GM12878 (cell line): ENCODE results near the gene QPRT. TPM values are rescaled to one million over a fixed set of nuclear protein-coding genes. Genes with fewer than 3 reads are reported as not detected.

ENCODE experiments used
- BACH1 ChIP-seq: fragments of 450-650 bp; IDR thresholded peaks from 2 replicates; pipeline ENCODE4 v1.6.1; 2017; ENCODE audit warnings: mild to moderate bottlenecking, borderline replicate concordance
- CHD1 ChIP-seq: IDR thresholded peaks from 2 replicates; pipeline ENCODE4 v1.6.1; 2012; ENCODE audit warnings: low read depth, low read length, improper control_type of control experiment
- CREB1 ChIP-seq: IDR thresholded peaks from 2 replicates; pipeline ENCODE4 v1.6.1; 2012; ENCODE audit warnings: low read depth, mild to moderate bottlenecking, inconsistent platforms
- EP300 ChIP-seq, 2 experiments: fragments of 150-350 bp in 1 of 2; IDR thresholded peaks; 2 replicates each; pipeline ENCODE4 v1.6.1; 2011 to 2012; ENCODE audit warnings: low read depth in 2 of 2, low read length in 2 of 2, borderline replicate concordance in 1 of 2, improper control_type of control experiment in 1 of 2, inconsistent platforms in 1 of 2; ENCODE audit not compliant: control insufficient read depth in 1 of 2
- GATAD2B ChIP-seq: fragments of 450-650 bp; conservative IDR thresholded peaks from 2 replicates; pipeline ENCODE4 v1.6.1; 2017; ENCODE audit warnings: low read depth, mild to moderate bottlenecking, moderate library complexity
- IKZF1 ChIP-seq: fragments of 450-650 bp; conservative IDR thresholded peaks from 2 replicates; pipeline ENCODE4 v1.6.1; 2017; ENCODE audit warnings: antibody characterized with exemption, mild to moderate bottlenecking
- IKZF2 ChIP-seq, 2 experiments: fragments of 450-650 bp; IDR thresholded peaks; 2 replicates each; pipeline ENCODE4 v1.6.1; 2017; ENCODE audit warnings: mild to moderate bottlenecking in 2 of 2, moderate library complexity in 2 of 2
- KAT2A ChIP-seq: conservative IDR thresholded peaks from 2 replicates; pipeline ENCODE4 v1.6.1; 2011; ENCODE audit warnings: low read depth, low read length; ENCODE audit not compliant: control insufficient read depth
- LARP7 ChIP-seq: fragments of 450-650 bp; IDR thresholded peaks from 2 replicates; pipeline ENCODE4 v1.6.1; 2017; ENCODE audit warnings: mild to moderate bottlenecking
- NFIC ChIP-seq: IDR thresholded peaks from 2 replicates; pipeline ENCODE4 v1.6.1; 2012; ENCODE audit warnings: low read depth, mild to moderate bottlenecking, inconsistent platforms, low read length, moderate library complexity
- NFYA ChIP-seq: IDR thresholded peaks from 2 replicates; pipeline ENCODE4 v1.6.1; 2011; ENCODE audit warnings: low read depth, mild to moderate bottlenecking, low read length, improper control_type of control experiment, borderline replicate concordance
- NR2F1 ChIP-seq: fragments of 450-650 bp; conservative IDR thresholded peaks from 2 replicates; pipeline ENCODE4 v1.6.1; 2017; ENCODE audit warnings: mild to moderate bottlenecking
- NRF1 ChIP-seq: conservative IDR thresholded peaks from 2 replicates; pipeline ENCODE4 v1.6.1; 2011; ENCODE audit warnings: mild to moderate bottlenecking, low read depth, low read length, improper control_type of control experiment
- RBBP5 ChIP-seq: fragments of 200-600 bp; sonication (generic); conservative IDR thresholded peaks from 2 replicates; pipeline ENCODE4 v1.6.1; 2016
- RELA ChIP-seq: fragments of 450-650 bp; IDR thresholded peaks from 2 replicates; pipeline ENCODE4 v1.8.0; 2014; ENCODE audit warnings: borderline replicate concordance; ENCODE audit not compliant: partially characterized antibody
- SMAD5 ChIP-seq: IDR thresholded peaks from 2 replicates; pipeline ENCODE4 v1.6.1; 2016; ENCODE audit warnings: antibody characterized with exemption, low read depth
- SMARCA5 ChIP-seq: fragments of 450-650 bp; IDR thresholded peaks from 2 replicates; pipeline ENCODE4 v1.6.1; 2017; ENCODE audit warnings: mild to moderate bottlenecking
- STAT3 ChIP-seq: IDR thresholded peaks from 2 replicates; pipeline ENCODE4 v1.6.1; 2011; ENCODE audit warnings: low read depth, low read length, improper control_type of control experiment
- TAF1 ChIP-seq: IDR thresholded peaks from 2 replicates; pipeline ENCODE4 v1.6.1; 2011; ENCODE audit warnings: mild to moderate bottlenecking, low read depth, low read length, borderline replicate concordance
- ZBTB4 ChIP-seq: fragments of 450-650 bp; formaldehyde crosslinking; IDR thresholded peaks from 2 replicates; pipeline ENCODE4 v1.4.0; 2022; ENCODE audit warnings: mild to moderate bottlenecking, moderate library complexity
- ZNF207 ChIP-seq: fragments of 450-650 bp; IDR thresholded peaks from 2 replicates; pipeline ENCODE4 v1.6.1; 2014; ENCODE audit warnings: antibody characterized with exemption, mild to moderate bottlenecking, borderline replicate concordance
- ZNF24 ChIP-seq: fragments of 450-650 bp; IDR thresholded peaks from 2 replicates; pipeline ENCODE4 v1.6.1; 2017; ENCODE audit warnings: antibody characterized with exemption, mild to moderate bottlenecking
- ZNF274 ChIP-seq: IDR thresholded peaks from one replicate; pipeline ENCODE4 v1.8.0; 2011; ENCODE audit not compliant: insufficient read length, insufficient read depth
- polyA plus RNA-seq, 11 experiments: library from polyadenylated mRNA; depleted of rRNA in 4 of 11; unstranded in 6 of 11; stranded (reverse) in 5 of 11; fragments of >200 nt; fragmentation: Nextera tagmentation in 4 of 11; fragmentation: Illumina TruSeq in 1 of 11; extraction: Ambion mirVana in 4 of 11; extraction: Trizol in 1 of 11; gene quantifications; 1 replicate in 1 of 11; 2 replicates in 10 of 11; pipeline versions ENCODE4 v1.2.1 to v1.2.3, GENCODE V29; 2011 to 2016; ENCODE audit warnings: inconsistent platforms in 2 of 11, missing spikeins in 2 of 11, low read depth in 1 of 11
- total RNA-seq, 4 experiments: library from RNA; depleted of rRNA in 3 of 4; stranded (reverse); fragments of >200 nt in 3 of 4; fragmentation: Illumina TruSeq in 1 of 4; extraction: Trizol in 1 of 4; gene quantifications; 2 replicates each; pipeline versions ENCODE4 v1.2.1 to v1.2.3, GENCODE V29; 2013 to 2021
- TF ChIP-seq, protein P1 (sequence below): fragments of 450-650 bp; IDR thresholded peaks from 2 replicates; pipeline ENCODE4 v1.6.1; 2017; ENCODE audit warnings: mild to moderate bottlenecking
- TF ChIP-seq, protein P2 (sequence below): fragments of 450-650 bp; IDR thresholded peaks from 2 replicates; pipeline ENCODE4 v1.6.1; 2014; ENCODE audit warnings: mild to moderate bottlenecking

QPRT gene
- total and polyA plus RNA-seq, 10 of the 15 experiments (the other 5 are each of a cell fraction or from before 2014, with no cell fraction given): 2.7 to 43.0 (median 31.3) TPM

- TF ChIP-seq ZBTB4 (CRISPR knock-in tag): peak; percentile 20; the same call in 1 of the 2 replicates
- TF ChIP-seq STAT3: no peak
- TF ChIP-seq EP300 (IDR thresholded peaks at IDR 0.05; ENCODE audit: borderline replicate concordance in 1 of 2, control insufficient read depth in 1 of 2, low read depth in 2 of 2, low read length in 2 of 2): 0 out of 4 replicates have a peak, but pooled peaks of 1 of the 2 experiments have one; percentile 1
- no peak for TF ChIP-seq ZNF274
- TF ChIP-seq IKZF1: peak; percentile 88
- peak; percentile 77; the same call in 1 of the 2 replicates for TF ChIP-seq SMAD5
- TF ChIP-seq IKZF2 (IDR thresholded peaks at IDR 0.05): peak in 1 of 2 experiments; percentile 43; a peak in 2 of 4 replicates
- TF ChIP-seq ZNF24: no peak
- TF ChIP-seq KAT2A: no peak
- TF ChIP-seq NFIC: no peak
- TF ChIP-seq TAF1: peak; percentile 84
- TF ChIP-seq, protein P1, sequence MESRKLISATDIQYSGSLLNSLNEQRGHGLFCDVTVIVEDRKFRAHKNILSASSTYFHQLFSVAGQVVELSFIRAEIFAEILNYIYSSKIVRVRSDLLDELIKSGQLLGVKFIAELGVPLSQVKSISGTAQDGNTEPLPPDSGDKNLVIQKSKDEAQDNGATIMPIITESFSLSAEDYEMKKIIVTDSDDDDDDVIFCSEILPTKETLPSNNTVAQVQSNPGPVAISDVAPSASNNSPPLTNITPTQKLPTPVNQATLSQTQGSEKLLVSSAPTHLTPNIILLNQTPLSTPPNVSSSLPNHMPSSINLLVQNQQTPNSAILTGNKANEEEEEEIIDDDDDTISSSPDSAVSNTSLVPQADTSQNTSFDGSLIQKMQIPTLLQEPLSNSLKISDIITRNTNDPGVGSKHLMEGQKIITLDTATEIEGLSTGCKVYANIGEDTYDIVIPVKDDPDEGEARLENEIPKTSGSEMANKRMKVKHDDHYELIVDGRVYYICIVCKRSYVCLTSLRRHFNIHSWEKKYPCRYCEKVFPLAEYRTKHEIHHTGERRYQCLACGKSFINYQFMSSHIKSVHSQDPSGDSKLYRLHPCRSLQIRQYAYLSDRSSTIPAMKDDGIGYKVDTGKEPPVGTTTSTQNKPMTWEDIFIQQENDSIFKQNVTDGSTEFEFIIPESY: no peak
- TF ChIP-seq GATAD2B: no peak; the same call in 1 of the 2 replicates
- no peak for TF ChIP-seq CHD1
- TF ChIP-seq CREB1: 0 out of 2 replicates have a peak, but pooled peaks have one; percentile 9
- peak; percentile 18; the same call in 1 of the 2 replicates for TF ChIP-seq LARP7
- peak; percentile 58; the same call in 1 of the 2 replicates for TF ChIP-seq SMARCA5
- no peak for TF ChIP-seq NRF1
- 0 out of 2 replicates have a peak, but pooled peaks have one; percentile 65 for TF ChIP-seq ZNF207
- no peak for TF ChIP-seq RBBP5
- TF ChIP-seq, protein P2, sequence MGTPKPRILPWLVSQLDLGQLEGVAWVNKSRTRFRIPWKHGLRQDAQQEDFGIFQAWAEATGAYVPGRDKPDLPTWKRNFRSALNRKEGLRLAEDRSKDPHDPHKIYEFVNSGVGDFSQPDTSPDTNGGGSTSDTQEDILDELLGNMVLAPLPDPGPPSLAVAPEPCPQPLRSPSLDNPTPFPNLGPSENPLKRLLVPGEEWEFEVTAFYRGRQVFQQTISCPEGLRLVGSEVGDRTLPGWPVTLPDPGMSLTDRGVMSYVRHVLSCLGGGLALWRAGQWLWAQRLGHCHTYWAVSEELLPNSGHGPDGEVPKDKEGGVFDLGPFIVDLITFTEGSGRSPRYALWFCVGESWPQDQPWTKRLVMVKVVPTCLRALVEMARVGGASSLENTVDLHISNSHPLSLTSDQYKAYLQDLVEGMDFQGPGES: no peak
- TF ChIP-seq NFYA: no peak
- peak; percentile 71; the same call in 1 of the 2 replicates for TF ChIP-seq BACH1
- no peak for TF ChIP-seq RELA
- TF ChIP-seq NR2F1: peak; percentile 49
These were observed 15.8 kb upstream of the QPRT start, which contains the start of gene SPN (continued) for GRCh38 chr16:29663016-29663806.
